Fibroblast of pulmonary artery (primary cell): ENCODE data around the gene FAM120C.
A peak's percentile ranks its signal among the peaks of the same experiment; 100 is the strongest.

Source experiments
- DNase-seq: peaks from one replicate; pipeline ENCODE4 v3.0.0-alpha.2; 2010; ENCODE audit warnings: low read depth
- H3K4me3 ChIP-seq: replicated peaks from 2 replicates; pipeline ENCODE4 v1.5.1; 2011; ENCODE audit warnings: low read depth, mild to moderate bottlenecking, control low read depth, low read length, moderate library complexity
- TF ChIP-seq, protein P1 (sequence below): IDR thresholded peaks from 2 replicates; pipeline ENCODE4 v1.5.1; 2011; ENCODE audit warnings: mild to moderate bottlenecking, control low read depth, low read length, inconsistent platforms; ENCODE audit errors: missing control alignments

The FAM120C gene

DNA sequence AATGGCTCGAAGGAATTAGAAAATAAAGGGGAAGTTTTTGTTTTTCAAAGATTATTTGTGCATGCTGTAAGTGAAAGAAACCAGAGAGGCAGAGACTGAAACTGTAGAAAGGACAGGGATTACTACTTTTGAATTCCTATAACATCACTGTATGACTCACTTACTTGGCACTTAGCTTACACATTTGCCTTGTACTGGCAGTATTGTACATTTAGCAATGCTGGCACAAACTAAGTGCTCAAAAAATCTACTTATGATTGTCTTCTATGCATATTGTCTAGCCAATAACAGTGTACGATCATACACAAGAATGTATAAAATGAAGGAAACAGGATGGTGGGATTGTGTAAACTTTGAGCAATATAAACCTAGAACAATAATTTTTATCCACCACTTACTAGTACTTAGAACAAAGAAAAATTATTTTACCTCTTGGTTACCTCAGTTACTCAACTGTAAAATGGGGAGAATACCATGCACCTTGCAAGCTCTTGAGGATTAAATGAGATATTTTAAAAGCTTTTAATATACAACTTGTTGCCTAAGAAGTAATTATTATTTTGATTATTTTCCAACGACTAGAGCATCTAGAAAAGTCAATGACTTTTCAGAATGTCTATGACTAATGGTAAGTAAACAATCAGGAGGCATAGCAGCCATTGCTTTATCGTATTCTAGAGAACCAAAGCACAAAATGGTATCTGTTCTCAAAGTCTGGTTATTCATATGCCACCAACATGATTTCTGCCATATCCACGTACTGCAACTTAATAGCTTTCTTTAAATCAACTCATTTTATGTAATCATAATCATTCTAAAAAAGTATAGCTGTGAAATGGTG, 4.7 kb downstream of the FAM120C start:
- DNase-seq: peak; percentile 84

DNA sequence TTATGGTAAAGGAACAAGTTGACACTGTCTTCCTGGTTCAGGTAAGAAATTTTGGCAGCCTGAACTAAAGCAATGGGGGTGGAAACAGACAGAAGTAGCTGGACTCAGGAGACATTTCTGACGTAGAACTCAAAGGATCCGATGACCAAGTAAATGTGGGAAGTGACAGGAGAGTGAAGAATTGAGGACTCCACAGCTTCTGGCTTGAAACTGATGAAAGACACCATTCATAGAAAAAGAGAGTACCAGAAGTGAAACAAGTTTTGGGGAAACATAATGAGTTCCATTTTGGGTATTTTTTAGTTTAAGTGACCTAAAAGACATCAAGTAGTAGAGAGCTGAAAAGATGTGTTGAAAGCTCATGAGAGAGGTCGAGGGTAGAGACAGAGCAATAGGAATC, 5.7 kb downstream of the FAM120C start:
- DNase-seq: no peak
- TF ChIP-seq, protein P1, sequence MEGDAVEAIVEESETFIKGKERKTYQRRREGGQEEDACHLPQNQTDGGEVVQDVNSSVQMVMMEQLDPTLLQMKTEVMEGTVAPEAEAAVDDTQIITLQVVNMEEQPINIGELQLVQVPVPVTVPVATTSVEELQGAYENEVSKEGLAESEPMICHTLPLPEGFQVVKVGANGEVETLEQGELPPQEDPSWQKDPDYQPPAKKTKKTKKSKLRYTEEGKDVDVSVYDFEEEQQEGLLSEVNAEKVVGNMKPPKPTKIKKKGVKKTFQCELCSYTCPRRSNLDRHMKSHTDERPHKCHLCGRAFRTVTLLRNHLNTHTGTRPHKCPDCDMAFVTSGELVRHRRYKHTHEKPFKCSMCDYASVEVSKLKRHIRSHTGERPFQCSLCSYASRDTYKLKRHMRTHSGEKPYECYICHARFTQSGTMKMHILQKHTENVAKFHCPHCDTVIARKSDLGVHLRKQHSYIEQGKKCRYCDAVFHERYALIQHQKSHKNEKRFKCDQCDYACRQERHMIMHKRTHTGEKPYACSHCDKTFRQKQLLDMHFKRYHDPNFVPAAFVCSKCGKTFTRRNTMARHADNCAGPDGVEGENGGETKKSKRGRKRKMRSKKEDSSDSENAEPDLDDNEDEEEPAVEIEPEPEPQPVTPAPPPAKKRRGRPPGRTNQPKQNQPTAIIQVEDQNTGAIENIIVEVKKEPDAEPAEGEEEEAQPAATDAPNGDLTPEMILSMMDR: no peak
- no peak overlapping the region for H3K4me3 ChIP-seq

More for the DNA sequence above, 4.7 kb downstream of the FAM120C start:
- peak overlapping the region; percentile 26 for H3K4me3 ChIP-seq
- TF ChIP-seq, protein P1: no peak

DNA sequence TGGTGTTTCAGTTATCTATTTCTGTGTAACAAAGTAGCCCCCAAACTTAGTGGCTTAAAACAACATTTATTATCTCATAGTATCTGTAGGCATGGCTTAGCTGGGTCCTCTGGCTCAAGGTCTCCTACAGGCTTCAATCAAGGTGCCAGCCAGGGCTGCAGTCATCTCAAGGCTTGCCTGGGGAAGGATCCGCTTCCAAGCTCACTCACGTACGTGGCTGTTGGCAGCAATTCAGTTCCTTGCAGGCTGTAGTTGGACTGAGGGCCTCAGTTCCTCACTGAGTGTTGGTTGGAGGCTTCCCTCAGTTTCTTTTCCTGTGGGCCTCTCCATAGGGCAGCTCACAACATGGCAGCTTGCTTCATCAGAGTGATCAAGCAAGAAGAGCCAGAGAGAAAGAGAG, 9.3 kb downstream of the FAM120C start:
- TF ChIP-seq, protein P1: no peak
- no peak for DNase-seq
- H3K4me3 ChIP-seq: no peak overlapping the region

DNA sequence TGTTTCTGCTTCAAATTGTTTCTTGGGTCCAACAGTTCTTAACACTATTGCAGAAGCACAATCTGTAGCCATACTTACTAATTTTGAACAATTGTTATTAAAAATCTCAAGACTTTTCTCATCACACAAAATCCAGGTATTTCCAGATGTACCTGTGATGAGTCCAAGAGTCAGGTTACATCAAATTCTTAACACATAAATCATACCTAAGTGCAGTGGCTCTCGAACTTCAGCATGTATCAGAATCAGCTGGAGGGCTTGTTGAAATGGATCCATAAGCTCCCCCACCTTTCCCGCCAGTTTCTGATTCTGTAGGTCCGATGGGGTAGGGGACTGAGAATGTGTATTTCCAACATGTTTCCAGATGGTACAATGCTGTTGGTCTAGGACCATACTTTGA, 10.6 kb downstream of the FAM120C start:
- DNase-seq: no peak
- TF ChIP-seq, protein P1: no peak
- no peak overlapping the region for H3K4me3 ChIP-seq

DNA sequence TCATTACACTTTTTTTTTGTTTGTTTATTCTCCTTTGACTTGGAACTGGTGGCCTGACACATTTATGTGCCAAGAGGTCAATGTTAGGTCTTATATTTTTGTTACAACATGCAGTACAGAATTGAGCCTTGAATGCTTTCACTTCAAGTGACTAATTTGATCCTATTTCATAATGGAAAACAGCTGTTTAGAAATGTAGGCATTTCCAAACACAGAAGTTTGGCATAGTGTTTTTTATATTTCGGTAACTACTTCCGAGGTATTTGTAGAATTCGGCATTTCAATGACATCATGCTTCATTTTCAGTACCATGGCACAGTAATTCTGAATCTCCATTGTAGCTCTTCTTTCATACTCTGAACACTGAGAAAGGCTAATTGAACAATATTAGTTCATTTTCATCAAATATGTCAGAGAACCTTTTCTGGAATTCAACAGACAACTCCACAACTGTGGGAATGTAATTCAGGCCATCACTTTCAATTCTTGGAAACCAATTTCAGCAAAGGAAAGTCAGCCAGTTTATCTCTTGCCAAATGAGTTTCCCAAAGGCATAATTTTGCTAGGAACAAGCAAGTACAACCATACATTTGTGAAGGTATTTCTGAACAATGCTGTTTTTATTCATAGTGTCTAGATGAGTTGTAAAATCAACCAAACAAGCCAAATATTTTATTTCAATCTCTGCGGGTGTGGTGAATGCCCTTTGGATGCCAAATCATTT, 11.4 kb downstream of the FAM120C start:
- peak; percentile 53 for DNase-seq
- no peak overlapping the region for H3K4me3 ChIP-seq
- TF ChIP-seq, protein P1: no peak

DNA sequence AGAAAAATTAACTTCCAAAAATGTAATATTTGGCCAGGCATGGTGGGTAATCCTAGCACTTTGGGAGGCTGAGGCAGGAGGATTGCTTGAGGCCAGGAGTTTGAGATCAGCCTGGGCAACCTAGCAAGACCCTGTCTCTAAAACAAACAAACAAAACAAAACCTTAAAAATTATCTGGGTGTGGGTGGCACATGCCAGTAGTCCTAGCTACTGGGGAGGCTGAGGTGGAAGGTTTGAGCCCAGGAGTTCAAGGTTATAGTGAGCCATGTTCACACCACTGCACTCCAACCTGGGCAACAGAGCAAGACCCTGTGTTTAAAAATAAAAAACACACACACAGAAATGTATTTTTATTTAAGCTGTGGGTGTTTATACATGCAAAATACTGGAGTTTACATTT, 12.0 kb downstream of the FAM120C start:
- H3K4me3 ChIP-seq: no peak overlapping the region
- TF ChIP-seq, protein P1: no peak
- no peak for DNase-seq
